HG02852 (cell line): ENCODE data around the gene TMEM229A.
"Not testable (repeated sequence)": the region's sequence is repeated elsewhere in the genome, so short reads cannot be mapped to it uniquely, and the experiment has no call there.

Experiments used
- ATAC-seq: cut with Tn5 transposase; IDR thresholded peaks from one replicate; pipeline ENCODE4 v1.9.1; 2021; ENCODE audit warnings: mild to moderate bottlenecking, moderate library complexity; ENCODE audit not compliant: unreplicated experiment

Gene TMEM229A

GRCh38 chr7:124033095-124033806, 384 bp upstream of the TMEM229A start:
- ATAC-seq: peak; percentile 24

GRCh38 chr7:124031919-124032318, 948 bp downstream of the TMEM229A start:
- ATAC-seq: peak; percentile 18

GRCh38 chr7:124031406-124031805, 1.5 kb downstream of the TMEM229A start:
- ATAC-seq: no peak

GRCh38 chr7:124030964-124031363, 1.9 kb downstream of the TMEM229A start:
- ATAC-seq: no peak

GRCh38 chr7:124029396-124030188, 3.3 kb downstream of the TMEM229A start:
- ATAC-seq: no peak

- ATAC-seq: no peak
Measured at GRCh38 chr7:124027236-124027635, 5.6 kb downstream of the TMEM229A start.

- ATAC-seq: not testable (repeated sequence)
Measured at GRCh38 chr7:124024329-124024728, 8.5 kb downstream of the TMEM229A start.

- ATAC-seq: no peak
Measured at GRCh38 chr7:124022551-124022950, 10.3 kb downstream of the TMEM229A start.

GRCh38 chr7:124020060-124020459, 12.8 kb downstream of the TMEM229A start:
- ATAC-seq: no peak

- no peak for ATAC-seq
Measured at GRCh38 chr7:124013306-124013705, 19.6 kb downstream of the TMEM229A start.

GRCh38 chr7:124012864-124013263, 20.0 kb downstream of the TMEM229A start:
- ATAC-seq: no peak

- no peak for ATAC-seq
Measured at GRCh38 chr7:124009321-124009720, 23.5 kb downstream of the TMEM229A start.

GRCh38 chr7:124008296-124008695, 24.6 kb downstream of the TMEM229A start:
- not testable (repeated sequence) for ATAC-seq

- no peak for ATAC-seq
Measured at GRCh38 chr7:123999703-124000102, 33.2 kb downstream of the TMEM229A start.

- ATAC-seq: no peak
Measured at GRCh38 chr7:123998921-123999320, 33.9 kb downstream of the TMEM229A start.

GRCh38 chr7:123996327-123996625, 36.6 kb downstream of the TMEM229A start:
- ATAC-seq: no peak

GRCh38 chr7:123995617-123996326, 37.1 kb downstream of the TMEM229A start:
- ATAC-seq: peak; percentile 64

- ATAC-seq: no peak
Measured at GRCh38 chr7:123994449-123994848, 38.4 kb downstream of the TMEM229A start.

GRCh38 chr7:123993996-123994395, 38.9 kb downstream of the TMEM229A start:
- no peak for ATAC-seq

GRCh38 chr7:123992913-123993518, 39.9 kb downstream of the TMEM229A start:
- ATAC-seq: no peak

GRCh38 chr7:123987445-123987844, 45.4 kb downstream of the TMEM229A start:
- no peak for ATAC-seq
